GM21515 (cell line): ENCODE results near the gene HEG1.

Experiments
- ATAC-seq: cut with Tn5 transposase; IDR thresholded peaks from one replicate; pipeline ENCODE4 v1.9.1; 2021; ENCODE audit not compliant: unreplicated experiment

HEG1 gene

GRCh38 chr3:125072749-125073389 is 17.1 kb upstream of the HEG1 start:
- no peak for ATAC-seq

- no peak for ATAC-seq
These were observed 16.5 kb upstream of the HEG1 start for GRCh38 chr3:125072301-125072700.

DNA sequence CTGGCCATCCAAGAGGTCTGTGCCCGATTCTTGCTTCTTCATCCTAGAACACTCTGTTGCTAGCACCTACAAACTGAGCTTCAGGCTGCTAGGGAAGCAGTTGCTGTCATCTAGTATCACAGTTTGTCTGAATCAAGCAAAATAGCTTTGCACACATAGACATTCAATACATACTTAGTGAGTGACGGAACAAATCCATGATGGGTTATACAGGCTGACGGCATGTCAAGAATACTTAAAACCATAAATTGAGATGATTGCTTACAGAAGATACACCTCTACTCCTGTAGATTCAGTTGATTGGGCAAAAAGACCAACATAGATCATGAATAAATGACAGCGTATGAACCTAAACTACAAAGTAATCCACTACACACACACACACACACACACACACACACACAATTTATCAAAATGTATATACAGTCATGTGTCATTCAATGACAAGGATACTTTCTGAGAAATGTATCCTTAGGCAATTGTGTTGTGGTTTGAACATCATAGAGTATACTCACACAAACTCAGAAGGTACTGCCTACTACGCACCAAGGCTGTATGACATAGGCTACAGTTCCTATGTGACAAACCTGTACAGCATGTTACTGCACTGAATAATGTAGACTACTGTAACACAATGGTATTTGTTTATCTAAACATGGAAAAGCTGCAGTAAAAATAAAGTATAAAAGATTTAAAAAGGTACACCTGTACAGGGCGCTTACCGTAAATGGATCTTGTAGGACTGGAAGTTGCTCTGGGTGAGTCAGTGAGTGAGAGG is 14.4 kb upstream of the HEG1 start:
- ATAC-seq: no peak

DNA sequence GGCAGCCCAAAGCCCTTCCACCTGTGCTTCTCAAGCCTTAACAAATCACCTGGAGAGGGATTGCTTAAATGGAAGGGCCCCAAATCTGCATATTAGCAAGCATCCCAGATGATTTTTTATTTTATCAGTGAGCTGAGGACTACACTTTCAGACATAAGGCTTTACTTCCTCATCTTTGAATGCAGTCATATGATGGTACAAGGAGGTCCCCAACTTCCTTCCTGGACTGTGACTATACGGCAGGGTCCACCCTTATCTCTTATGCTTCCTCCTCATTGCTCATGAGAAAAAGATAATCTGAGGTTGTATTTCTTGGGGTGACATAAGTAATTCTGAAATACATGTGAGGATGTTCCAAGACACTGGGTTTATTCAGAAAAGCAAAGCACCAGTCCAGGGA is 13.7 kb upstream of the HEG1 start:
- no peak for ATAC-seq

DNA sequence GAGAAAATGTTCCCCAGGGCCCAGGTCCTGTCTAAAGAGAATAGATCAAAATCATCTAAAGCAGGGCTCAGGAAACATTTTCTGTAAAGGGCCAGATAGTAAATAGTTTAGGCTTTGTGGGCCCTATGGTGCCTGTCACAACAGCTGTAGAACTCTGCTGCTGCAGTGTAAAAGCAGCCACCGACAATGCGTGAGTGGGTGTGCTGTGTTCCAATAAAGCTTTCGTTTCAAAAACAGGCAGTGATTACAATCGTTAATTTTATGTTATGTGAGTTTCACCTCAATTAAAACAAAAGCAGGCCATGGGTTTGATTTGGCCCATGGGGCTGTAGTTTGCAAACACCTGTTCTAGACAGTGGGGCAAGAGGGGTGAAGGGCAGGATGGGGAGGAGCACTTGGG is 12.5 kb upstream of the HEG1 start:
- no peak for ATAC-seq

DNA sequence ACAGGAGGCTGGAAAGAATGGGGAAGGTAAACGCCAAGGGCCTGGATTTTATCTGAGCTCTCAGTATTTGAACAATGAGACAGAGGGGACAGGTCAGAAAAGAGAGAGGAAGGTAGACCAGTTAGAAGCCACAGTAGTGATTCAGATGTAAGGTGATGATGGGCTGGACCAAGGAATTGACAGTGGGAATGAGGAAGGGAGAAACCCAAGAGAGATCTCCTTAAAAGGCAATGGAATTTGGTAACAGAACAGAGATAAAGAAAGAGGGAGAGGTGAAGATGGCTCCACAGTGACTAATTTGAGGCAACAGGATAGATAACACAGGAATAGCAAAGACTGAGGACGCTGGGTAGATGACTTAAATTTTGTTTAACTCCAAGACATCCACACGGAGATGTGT is 11.4 kb upstream of the HEG1 start:
- ATAC-seq: no peak

DNA sequence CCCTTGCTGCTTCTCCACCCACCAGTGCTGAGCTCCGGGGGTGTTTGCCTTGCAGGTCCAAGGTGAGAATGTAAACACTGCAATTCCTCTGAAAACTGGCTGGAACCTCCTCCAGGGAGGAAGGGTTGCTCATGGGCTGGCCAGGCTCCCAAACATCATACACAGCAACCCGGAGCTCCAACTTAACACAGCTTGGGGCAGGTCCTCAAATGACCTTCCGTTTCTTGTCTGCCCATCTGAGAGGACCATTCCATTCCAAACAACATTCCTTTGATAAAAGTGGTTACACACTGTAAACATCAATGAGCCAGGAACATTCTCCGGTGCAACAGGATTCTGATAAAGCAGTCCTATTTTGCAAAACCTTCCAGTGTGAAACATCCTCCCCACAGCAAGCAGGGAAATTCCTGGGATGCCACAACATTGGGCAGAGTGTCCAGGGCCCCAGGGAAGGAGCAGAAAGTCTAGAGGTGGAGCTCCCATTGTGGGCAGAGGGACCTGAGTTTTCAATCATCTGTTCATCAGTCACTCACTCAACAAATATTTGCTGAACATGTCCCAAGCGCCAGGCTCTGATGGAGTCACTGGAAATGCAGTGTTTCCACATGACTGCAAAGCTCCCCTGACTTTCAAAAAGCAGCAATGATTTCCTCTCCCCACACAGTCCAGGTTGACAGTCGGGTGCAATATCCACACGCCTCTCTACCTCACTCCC is 7.3 kb upstream of the HEG1 start:
- no peak for ATAC-seq

DNA sequence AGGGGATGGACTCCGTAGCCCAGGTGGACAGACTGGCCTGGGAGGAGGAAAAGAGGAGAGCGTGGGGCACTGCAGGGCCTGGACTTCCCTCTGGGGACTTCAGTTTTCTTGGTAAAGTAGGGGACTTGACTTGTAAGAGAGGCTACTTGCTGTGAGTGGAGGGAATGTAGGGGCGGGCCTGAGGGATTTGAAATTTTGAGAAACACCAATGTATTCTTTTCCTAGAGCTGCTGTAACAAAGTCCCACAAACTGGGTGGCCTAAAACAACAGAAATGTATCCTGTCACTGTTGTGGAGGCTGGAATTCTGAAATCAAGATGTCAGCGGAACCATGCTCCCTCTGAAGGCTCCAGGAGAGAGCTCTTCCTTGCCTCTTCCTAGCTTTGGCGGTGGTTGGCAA is 5.8 kb upstream of the HEG1 start:
- ATAC-seq: no peak

DNA sequence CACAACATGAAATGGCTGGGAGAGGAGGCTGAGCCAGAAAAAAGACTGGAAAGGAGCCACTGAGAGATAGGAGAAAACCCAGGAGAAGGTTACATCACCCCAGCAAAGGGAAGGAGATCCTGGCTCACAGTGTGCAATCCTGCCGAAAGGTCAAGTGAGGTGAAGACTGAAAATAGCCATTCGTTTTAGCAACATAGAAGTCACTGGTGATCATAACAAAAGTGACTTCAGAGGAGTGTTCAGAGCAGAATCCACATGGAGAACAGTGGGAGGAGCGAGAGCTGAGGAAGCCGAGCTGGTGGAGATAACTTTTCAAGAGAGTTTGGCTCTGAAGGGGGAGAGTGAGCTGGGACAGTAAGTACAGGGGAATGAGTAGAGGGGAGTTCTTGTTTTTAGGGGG is 5.4 kb upstream of the HEG1 start:
- no peak for ATAC-seq

DNA sequence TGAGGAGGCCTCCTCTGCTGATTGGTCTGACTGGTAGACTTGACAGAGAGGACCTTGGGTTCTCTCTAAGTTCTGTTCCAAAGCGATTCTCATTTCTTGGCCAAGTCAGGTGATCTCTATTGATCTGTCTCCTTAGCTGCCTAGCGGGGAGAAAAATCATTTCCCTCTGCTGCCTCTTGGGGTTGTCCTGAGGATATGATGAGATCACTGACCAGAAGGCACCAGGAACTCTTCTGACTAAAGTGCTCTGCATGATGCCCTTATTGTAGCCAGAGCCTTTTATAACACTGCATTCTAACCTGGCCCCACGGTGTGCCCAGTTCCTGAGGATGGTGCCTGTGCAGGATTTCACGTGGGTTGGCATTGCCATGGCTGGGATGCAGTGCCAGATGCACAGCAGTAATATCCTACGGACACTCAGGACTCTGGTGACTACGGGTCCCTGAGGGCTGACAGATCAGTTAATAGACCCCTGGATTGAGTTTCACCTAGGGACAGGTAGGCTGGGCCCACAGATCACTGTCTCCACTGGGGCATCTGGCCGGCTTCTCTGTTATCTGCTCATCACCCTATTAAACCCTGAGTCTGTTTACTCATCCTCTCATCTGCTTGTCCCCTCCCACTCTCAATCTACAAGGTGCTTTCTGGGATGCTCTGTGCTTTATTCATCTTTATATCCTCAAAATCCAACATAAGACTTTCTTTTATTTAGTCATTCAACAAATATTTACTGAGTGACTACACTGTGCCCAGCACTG is 3.9 kb upstream of the HEG1 start:
- no peak for ATAC-seq

DNA sequence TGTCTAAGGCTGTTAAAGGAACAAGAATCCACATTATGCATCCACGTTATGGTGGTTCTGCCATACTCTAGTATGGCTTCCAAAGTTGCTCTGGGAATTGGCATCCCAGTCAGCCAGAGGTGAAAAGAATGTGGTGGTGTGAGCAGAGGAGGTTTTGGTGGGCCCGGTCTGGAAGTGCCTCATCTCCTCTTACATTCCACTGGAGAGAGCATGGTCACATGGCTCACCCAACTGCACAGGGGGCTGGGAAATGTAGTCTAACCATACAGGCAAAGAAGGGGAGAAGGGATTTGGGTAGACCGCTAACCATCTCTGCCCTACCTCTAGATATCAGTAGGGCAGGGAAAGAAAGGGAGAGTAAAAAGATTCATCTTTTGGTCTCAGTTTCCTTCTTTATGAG is 3.2 kb upstream of the HEG1 start:
- no peak for ATAC-seq

- no peak for ATAC-seq
These were observed 2.7 kb upstream of the HEG1 start for GRCh38 chr3:125058529-125058928.

GRCh38 chr3:125057186-125057850 is 1.5 kb upstream of the HEG1 start:
- ATAC-seq: no peak

GRCh38 chr3:125055331-125055912 is 375 bp downstream of the HEG1 start:
- ATAC-seq: peak; percentile 30

DNA sequence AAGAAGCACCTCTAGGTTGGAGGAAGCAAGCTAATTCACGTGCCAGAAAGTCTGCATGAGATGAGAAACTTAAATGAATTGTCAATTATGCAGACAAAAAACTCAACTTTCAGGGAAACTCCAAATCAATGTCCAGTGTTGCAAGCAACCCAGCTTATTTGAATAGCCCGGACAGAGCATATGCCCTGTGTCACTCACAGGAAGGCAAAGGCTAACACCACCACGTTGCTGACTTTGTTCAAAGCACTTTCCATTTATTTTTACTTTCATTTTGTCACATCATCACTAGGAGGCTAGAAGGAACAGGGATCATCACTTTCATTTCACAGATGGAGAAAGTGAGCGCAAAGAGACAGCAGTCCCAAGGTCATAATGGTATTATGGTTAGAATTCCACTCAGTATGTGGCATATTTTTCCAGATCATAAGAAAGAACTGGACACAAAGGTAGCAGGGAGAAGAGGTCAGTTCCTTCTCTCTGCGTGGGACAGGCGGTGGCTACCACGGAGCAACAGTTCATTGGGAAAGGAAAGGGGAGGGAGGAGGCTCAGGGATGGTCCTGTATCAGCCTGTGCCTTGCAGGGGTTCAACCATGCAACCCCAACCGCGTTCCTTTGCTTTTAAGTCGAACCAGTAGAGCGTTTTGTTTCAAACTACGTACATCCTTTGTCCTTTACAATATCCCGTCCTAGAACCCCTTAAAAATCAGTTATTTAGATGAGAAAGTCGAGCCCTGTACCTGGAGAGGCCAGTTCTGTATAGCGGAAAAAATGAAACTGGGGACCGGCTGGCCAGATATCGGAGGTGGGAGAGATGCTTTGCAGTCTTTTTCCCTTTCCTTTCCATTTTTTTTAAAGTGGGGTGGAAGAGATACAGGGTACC is 1.1 kb downstream of the HEG1 start:
- ATAC-seq: no peak

DNA sequence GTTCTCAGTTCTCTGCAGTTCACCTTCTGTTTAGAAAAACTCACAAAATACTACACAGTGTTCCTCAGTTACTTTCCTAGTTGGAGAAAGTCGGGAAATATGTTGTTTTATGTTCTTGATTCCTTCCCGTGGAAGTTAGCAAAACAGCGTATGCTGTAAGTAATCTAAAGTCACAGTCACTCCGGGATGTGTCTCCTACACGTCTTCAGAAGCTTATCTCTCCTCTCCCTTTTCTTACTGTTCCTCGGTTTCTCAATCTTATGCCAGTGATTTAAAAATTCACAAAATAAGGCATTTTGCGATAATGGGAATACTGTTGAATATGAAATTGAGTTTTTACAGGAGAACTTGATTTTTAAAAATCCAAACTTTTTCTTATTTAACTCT is 1.7 kb downstream of the HEG1 start:
- ATAC-seq: no peak

DNA sequence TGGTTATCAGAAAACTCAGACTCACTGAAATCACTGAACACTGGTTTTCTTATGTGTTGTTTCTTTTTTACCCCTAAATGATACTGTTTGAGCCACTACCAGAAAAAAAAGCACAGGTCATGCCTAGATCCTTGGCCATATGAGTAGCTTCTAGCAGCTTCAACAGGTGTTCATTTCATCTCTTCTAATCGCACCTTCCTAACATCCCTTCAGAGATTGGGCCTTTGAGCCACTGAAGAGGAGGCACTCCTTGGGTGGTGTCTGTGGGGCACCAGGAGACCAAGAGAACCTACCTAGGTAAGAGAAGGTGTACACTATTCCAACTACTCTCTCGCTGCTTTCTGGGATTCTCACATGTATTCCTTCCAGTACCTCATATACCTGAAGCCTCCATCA is 2.5 kb downstream of the HEG1 start:
- no peak for ATAC-seq

DNA sequence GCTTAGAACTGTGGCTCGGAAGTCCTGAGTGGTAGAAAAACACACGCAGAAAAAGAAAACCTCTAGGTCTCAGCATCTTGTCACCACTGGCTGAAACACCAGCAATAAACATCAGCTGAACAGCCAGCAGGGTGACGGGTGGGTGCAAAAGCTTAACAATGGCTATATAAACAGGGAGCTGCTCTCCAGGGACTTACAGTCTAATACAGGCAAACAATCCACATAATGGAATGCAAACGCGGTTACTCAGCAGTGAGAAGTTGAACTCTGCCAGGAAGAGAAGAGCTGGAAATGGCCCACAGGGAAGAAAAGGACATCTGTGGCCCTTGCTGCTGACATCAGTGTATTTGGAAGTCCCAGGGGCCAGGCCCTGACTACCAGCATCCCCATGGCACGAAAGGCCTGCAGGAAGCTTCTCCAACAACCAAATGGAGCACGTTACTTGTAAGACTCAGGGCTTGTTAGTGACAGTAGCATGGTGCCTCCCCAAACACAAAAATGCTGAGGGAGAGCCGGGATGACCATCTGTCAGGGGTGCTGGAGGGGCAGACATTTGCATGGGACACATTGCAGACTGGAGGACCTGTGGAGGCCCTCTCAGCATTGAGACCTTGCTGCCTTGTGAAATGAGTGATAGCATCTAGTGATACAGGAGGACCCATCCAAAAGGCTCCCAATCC is 3.0 kb downstream of the HEG1 start:
- no peak for ATAC-seq
